ENCODE results near the gene GPR107. TPM values are rescaled to one million over a fixed set of nuclear protein-coding genes. Genes with fewer than 3 reads are reported as not detected.

The GPR107 gene
- total RNA-seq, 5 donors from 2014 or later (not counting 1 experiment from before 2014, with no cell fraction given) = 21.3 to 29.1 (median 22.1) TPM

DNA sequence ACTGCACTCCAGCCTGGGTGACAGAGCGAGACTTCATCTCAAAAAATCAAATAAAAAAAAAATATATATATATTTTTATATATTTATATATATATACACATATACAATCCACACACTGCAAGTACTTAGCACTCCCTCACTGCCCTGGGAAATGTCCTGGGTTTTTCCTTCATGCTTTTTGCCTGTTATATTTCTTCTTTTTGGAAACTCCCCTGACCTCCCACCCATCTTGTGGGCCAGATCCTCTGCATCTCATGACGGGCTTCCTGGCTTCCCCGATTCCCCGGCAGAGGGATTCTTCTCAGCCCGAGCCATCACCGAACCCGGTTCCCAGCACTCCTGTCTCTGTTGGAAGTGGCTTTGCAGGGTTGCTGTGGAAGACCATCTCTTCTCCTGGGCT lies 79.0 kb downstream of the GPR107 start:
- Mint-ChIP-seq H3K4me3 (peak overlapping the region in 1 of 3 donors; percentile 37), H3K27me3 (no peaks in the 10 kb centered on the region), H3K27ac (peak overlapping the region in 1 of 2 donors; percentile 44), H3K4me1 (peaks cover 48 to 62% (median 52%) of the 10 kb centered on the region in 3 donors), H3K36me3 (peaks cover 42% of the 10 kb centered on the region), H3K9me3 (no peaks in the 10 kb centered on the region)
- Histone ChIP-seq H3K4me3 (ENCODE audit: control insufficient read depth in 1 of 2, extremely low read depth in 1 of 2, low read length in 1 of 2) (no peak overlapping the region), H3K9me3 (no peaks in the 10 kb centered on the region), H3K27ac (ENCODE audit: low read length) (no peak overlapping the region), H3K36me3 (ENCODE audit: control insufficient read depth in 2 of 2, extremely low read depth in 1 of 2, insufficient read depth in 1 of 2, low read length in 1 of 2) (peaks cover 0 to 5% of the 10 kb centered on the region in 2 donors), H3K4me1 (ENCODE audit: control insufficient read depth in 1 of 2, extremely low read depth in 1 of 2, insufficient read depth in 2 of 2, low read length in 2 of 2) (peaks cover 33 to 51% of the 10 kb centered on the region in 2 experiments), H3K27me3 (replicated peaks in 1 of 2; ENCODE audit: control insufficient read depth in 2 of 2, extremely low read depth in 1 of 2, insufficient read depth in 2 of 2, low read length in 1 of 2) (no peaks in the 10 kb centered on the region)
- CTCF ChIA-PET = no interaction called here
- POLR2A ChIA-PET = no interaction called here
- 100% methylated on average over 6 of the region's 7 CpGs for WGBS (ENCODE audit: insufficient coverage)
- ATAC-seq (replicated peaks in 1 of 4) (no peak), DNase-seq (no peak)

- ATAC-seq (replicated peaks in 1 of 4) = no peak
- ChIA-PET CTCF (no interaction called here), POLR2A (no interaction called here)
- 95% methylated on average over 14 of the region's 15 CpGs for WGBS (ENCODE audit: insufficient coverage)
- H3K27me3 Mint-ChIP-seq = no peaks in the 10 kb centered on the region
- no peaks in the 10 kb centered on the region for H3K9me3 Mint-ChIP-seq
- Histone ChIP-seq H3K9me3 (no peaks in the 10 kb centered on the region), H3K4me1 (ENCODE audit: control insufficient read depth in 1 of 2, extremely low read depth in 1 of 2, insufficient read depth in 2 of 2, low read length in 2 of 2) (peaks cover 14 to 36% of the 10 kb centered on the region in 2 experiments), H3K27ac (ENCODE audit: low read length) (no peak overlapping the region), H3K4me3 (ENCODE audit: control insufficient read depth in 1 of 2, extremely low read depth in 1 of 2, low read length in 1 of 2) (no peak overlapping the region), H3K27me3 (replicated peaks in 1 of 2; ENCODE audit: control insufficient read depth in 2 of 2, extremely low read depth in 1 of 2, insufficient read depth in 2 of 2, low read length in 1 of 2) (peaks cover 0 to 3% of the 10 kb centered on the region in 2 experiments), H3K36me3 (ENCODE audit: control insufficient read depth in 2 of 2, extremely low read depth in 1 of 2, insufficient read depth in 1 of 2, low read length in 1 of 2) (peaks cover 0 to 5% of the 10 kb centered on the region in 2 donors)
- H3K4me3 Mint-ChIP-seq = no peak overlapping the region
- H3K36me3 Mint-ChIP-seq = peaks cover 37% of the 10 kb centered on the region
- no peak for DNase-seq
- no peak overlapping the region for H3K27ac Mint-ChIP-seq
- H3K4me1 Mint-ChIP-seq = peaks cover 33 to 49% (median 41%) of the 10 kb centered on the region in 3 donors
Measured at GRCh38 chr9:130137081-130137640, 83.5 kb downstream of the GPR107 start.

DNA sequence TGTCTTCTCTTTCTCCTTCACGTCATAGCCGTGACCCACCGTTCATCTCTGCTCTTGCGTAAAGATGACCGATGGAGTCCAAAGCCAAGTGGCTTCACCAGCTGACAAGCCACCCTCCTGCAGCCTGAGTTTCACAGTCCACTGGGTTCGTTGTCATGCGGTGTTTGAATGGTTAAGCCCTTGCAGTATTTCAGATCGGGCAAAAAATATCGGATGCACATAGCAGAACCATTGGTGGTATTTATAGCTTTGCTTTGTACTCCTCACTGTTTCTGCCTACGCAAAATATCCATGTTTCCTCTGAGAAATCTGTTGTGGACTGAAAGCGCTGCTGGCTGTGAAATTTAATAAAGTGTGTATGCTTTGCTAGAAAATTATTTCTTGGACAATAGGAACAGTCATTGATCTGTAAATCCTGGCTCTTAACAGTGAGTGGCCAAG lies 84.0 kb downstream of the GPR107 start:
- H3K4me3 ChIP-seq (ENCODE audit: control insufficient read depth in 1 of 2, extremely low read depth in 1 of 2, low read length in 1 of 2) = no peak overlapping the region
- ChIA-PET CTCF (no interaction called here), POLR2A (no interaction called here)
- WGBS (ENCODE audit: insufficient coverage) = 96% methylated on average over 11 of the region's 11 CpGs
- ATAC-seq (replicated peaks in 1 of 4) (no peak), DNase-seq (no peak)
- Mint-ChIP-seq H3K4me1 (peaks cover 33 to 48% (median 40%) of the 10 kb centered on the region in 3 donors), H3K27me3 (no peaks in the 10 kb centered on the region), H3K4me3 (no peak overlapping the region), H3K36me3 (peaks cover 37% of the 10 kb centered on the region), H3K27ac (no peak overlapping the region), H3K9me3 (no peaks in the 10 kb centered on the region)
- H3K27me3 ChIP-seq (replicated peaks in 1 of 2; ENCODE audit: control insufficient read depth in 2 of 2, extremely low read depth in 1 of 2, insufficient read depth in 2 of 2, low read length in 1 of 2) = peaks cover 0 to 6% of the 10 kb centered on the region in 2 experiments
- peaks cover 14 to 36% of the 10 kb centered on the region in 2 experiments for H3K4me1 ChIP-seq (ENCODE audit: control insufficient read depth in 1 of 2, extremely low read depth in 1 of 2, insufficient read depth in 2 of 2, low read length in 2 of 2)
- H3K27ac ChIP-seq (ENCODE audit: low read length) = no peak overlapping the region
- no peaks in the 10 kb centered on the region for H3K9me3 ChIP-seq
- peaks cover 0 to 5% of the 10 kb centered on the region in 2 donors for H3K36me3 ChIP-seq (ENCODE audit: control insufficient read depth in 2 of 2, extremely low read depth in 1 of 2, insufficient read depth in 1 of 2, low read length in 1 of 2)

- no peak for DNase-seq
- no peaks in the 10 kb centered on the region for H3K9me3 Mint-ChIP-seq
- Histone ChIP-seq H3K36me3 (ENCODE audit: control insufficient read depth in 2 of 2, extremely low read depth in 1 of 2, insufficient read depth in 1 of 2, low read length in 1 of 2) (peaks cover 0 to 5% of the 10 kb centered on the region in 2 donors), H3K9me3 (no peaks in the 10 kb centered on the region), H3K4me3 (ENCODE audit: control insufficient read depth in 1 of 2, extremely low read depth in 1 of 2, low read length in 1 of 2) (no peak overlapping the region), H3K27me3 (replicated peaks in 1 of 2; ENCODE audit: control insufficient read depth in 2 of 2, extremely low read depth in 1 of 2, insufficient read depth in 2 of 2, low read length in 1 of 2) (peaks cover 0 to 11% of the 10 kb centered on the region in 2 experiments), H3K27ac (ENCODE audit: low read length) (no peak overlapping the region), H3K4me1 (ENCODE audit: control insufficient read depth in 1 of 2, extremely low read depth in 1 of 2, insufficient read depth in 2 of 2, low read length in 2 of 2) (peaks cover 14 to 39% of the 10 kb centered on the region in 2 experiments)
- ChIA-PET CTCF (no interaction called here), POLR2A (no interaction called here)
- no peak overlapping the region for H3K27ac Mint-ChIP-seq
- peaks cover 27 to 43% (median 40%) of the 10 kb centered on the region in 3 donors for H3K4me1 Mint-ChIP-seq
- no peak for ATAC-seq (replicated peaks in 1 of 4)
- 80% methylated on average over 1 of the region's 10 CpGs for WGBS (ENCODE audit: insufficient coverage)
- peak overlapping the region in 1 of 3 donors; percentile 55 for H3K4me3 Mint-ChIP-seq
- peaks cover 32% of the 10 kb centered on the region for H3K36me3 Mint-ChIP-seq
- no peaks in the 10 kb centered on the region for H3K27me3 Mint-ChIP-seq
Measured at GRCh38 chr9:130138171-130138653, 84.5 kb downstream of the GPR107 start.

- 61% methylated on average over 4 of the region's 6 CpGs for WGBS (ENCODE audit: insufficient coverage)
Measured at GRCh38 chr9:130138791-130139190, 85.1 kb downstream of the GPR107 start.

DNA sequence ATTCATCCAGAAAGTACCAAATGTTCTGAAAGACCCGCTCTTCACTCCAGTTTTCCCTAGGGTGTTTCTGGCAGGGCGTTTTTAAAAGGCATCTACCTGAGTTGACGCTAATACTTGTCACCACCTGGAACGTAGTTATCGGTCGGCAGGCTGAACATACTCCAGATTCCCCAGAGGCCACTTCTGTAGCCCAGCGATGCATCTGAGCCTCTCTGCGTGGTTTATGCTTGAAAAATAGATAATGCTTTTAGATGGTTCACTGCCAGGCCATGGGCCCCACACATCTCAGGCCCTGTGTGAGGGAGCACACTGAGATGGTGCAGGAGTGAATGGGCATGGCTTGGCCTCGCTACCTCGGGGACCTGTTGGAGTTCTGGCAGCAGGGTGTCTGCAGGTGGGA lies 85.5 kb downstream of the GPR107 start:
- POLR2A ChIA-PET = no interaction called here
- H3K4me3 Mint-ChIP-seq = peak overlapping the region in 1 of 3 donors; percentile 55

More at GRCh38 chr9:130138791-130139190, 85.1 kb downstream of the GPR107 start:
- peak overlapping the region in 1 of 2 donors; percentile 75 for H3K27ac Mint-ChIP-seq
- Histone ChIP-seq H3K27me3 (replicated peaks in 1 of 2; ENCODE audit: control insufficient read depth in 2 of 2, extremely low read depth in 1 of 2, insufficient read depth in 2 of 2, low read length in 1 of 2) (peaks cover 3 to 17% of the 10 kb centered on the region in 2 experiments), H3K36me3 (ENCODE audit: control insufficient read depth in 2 of 2, extremely low read depth in 1 of 2, insufficient read depth in 1 of 2, low read length in 1 of 2) (peaks cover 0 to 5% of the 10 kb centered on the region in 2 donors), H3K4me1 (ENCODE audit: control insufficient read depth in 1 of 2, extremely low read depth in 1 of 2, insufficient read depth in 2 of 2, low read length in 2 of 2) (peaks cover 14 to 44% of the 10 kb centered on the region in 2 experiments), H3K27ac (ENCODE audit: low read length) (no peak overlapping the region), H3K4me3 (ENCODE audit: control insufficient read depth in 1 of 2, extremely low read depth in 1 of 2, low read length in 1 of 2) (no peak overlapping the region), H3K9me3 (no peaks in the 10 kb centered on the region)
- POLR2A ChIA-PET = no interaction called here
- CTCF ChIA-PET = no interaction called here
- peaks cover 27% of the 10 kb centered on the region for H3K36me3 Mint-ChIP-seq
- no peaks in the 10 kb centered on the region for H3K9me3 Mint-ChIP-seq
- H3K27me3 Mint-ChIP-seq = peaks cover under 1 to 4% of the 10 kb centered on the region in 2 donors
- DNase-seq (peak in 13 of 35 experiments; percentile 3 to 33 (median 17)), ATAC-seq (replicated peaks in 1 of 4) (peak; percentile 58 to 89 (median 74))
- peak overlapping the region in 1 of 3 donors; percentile 55 for H3K4me3 Mint-ChIP-seq
- peaks cover 32 to 44% (median 44%) of the 10 kb centered on the region in 3 donors for H3K4me1 Mint-ChIP-seq

More for the DNA sequence above, 85.5 kb downstream of the GPR107 start:
- H3K36me3 Mint-ChIP-seq = peaks cover 27% of the 10 kb centered on the region
- peaks cover 0 to 5% of the 10 kb centered on the region in 2 donors for H3K36me3 ChIP-seq (ENCODE audit: control insufficient read depth in 2 of 2, extremely low read depth in 1 of 2, insufficient read depth in 1 of 2, low read length in 1 of 2)
- H3K27ac Mint-ChIP-seq = no peak overlapping the region
- H3K4me1 ChIP-seq (ENCODE audit: control insufficient read depth in 1 of 2, extremely low read depth in 1 of 2, insufficient read depth in 2 of 2, low read length in 2 of 2) = peaks cover 14 to 48% of the 10 kb centered on the region in 2 experiments
- no peaks in the 10 kb centered on the region for H3K9me3 Mint-ChIP-seq
- peaks cover 3 to 21% of the 10 kb centered on the region in 2 experiments for H3K27me3 ChIP-seq (replicated peaks in 1 of 2; ENCODE audit: control insufficient read depth in 2 of 2, extremely low read depth in 1 of 2, insufficient read depth in 2 of 2, low read length in 1 of 2)
- CTCF ChIA-PET = no interaction called here
- DNase-seq = no peak
- WGBS (ENCODE audit: insufficient coverage) = 96% methylated on average over 9 of the region's 10 CpGs
- peaks cover 4 to 7% of the 10 kb centered on the region in 2 donors for H3K27me3 Mint-ChIP-seq
- no peaks in the 10 kb centered on the region for H3K9me3 ChIP-seq
- H3K4me3 ChIP-seq (ENCODE audit: control insufficient read depth in 1 of 2, extremely low read depth in 1 of 2, low read length in 1 of 2) = no peak overlapping the region
- peaks cover 37 to 48% (median 47%) of the 10 kb centered on the region in 3 donors for H3K4me1 Mint-ChIP-seq
- H3K27ac ChIP-seq (ENCODE audit: low read length) = no peak overlapping the region
- no peak for ATAC-seq (replicated peaks in 1 of 4)
